ENCODE data around the gene TMEM129.
"Not testable (repeated sequence)": the region's sequence is repeated elsewhere in the genome, so short reads cannot be mapped to it uniquely, and the experiment has no call there.

Gene TMEM129

DNA sequence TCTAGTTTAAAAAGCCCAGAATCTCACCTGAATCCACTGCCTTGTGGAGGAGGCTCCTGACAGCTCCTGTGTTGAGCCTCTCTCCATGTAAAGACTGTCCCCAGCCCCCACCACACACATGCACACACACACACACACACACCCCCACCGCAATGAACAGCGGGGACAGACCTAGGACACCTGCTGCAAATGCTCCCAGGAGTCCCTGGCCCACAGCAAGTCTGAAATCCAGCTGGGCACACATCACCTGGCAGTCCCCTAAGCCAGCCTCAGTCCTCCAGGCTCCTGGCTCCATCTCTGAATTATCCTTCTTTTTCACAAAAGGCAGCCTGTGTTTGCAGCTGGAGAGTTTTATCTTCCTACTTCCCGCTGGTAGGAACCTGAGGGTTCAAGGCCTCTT is 30.4 kb downstream of the TMEM129 start:
- no peak for DNase-seq

GRCh38 chr4:1686440-1687036 is 34.6 kb downstream of the TMEM129 start:
- DNase-seq, result no peak

- no peak for DNase-seq
Measured at GRCh38 chr4:1685235-1686150, 35.6 kb downstream of the TMEM129 start.

GRCh38 chr4:1684506-1685234 is 36.5 kb downstream of the TMEM129 start:
- peak; percentile 99 for DNase-seq

DNA sequence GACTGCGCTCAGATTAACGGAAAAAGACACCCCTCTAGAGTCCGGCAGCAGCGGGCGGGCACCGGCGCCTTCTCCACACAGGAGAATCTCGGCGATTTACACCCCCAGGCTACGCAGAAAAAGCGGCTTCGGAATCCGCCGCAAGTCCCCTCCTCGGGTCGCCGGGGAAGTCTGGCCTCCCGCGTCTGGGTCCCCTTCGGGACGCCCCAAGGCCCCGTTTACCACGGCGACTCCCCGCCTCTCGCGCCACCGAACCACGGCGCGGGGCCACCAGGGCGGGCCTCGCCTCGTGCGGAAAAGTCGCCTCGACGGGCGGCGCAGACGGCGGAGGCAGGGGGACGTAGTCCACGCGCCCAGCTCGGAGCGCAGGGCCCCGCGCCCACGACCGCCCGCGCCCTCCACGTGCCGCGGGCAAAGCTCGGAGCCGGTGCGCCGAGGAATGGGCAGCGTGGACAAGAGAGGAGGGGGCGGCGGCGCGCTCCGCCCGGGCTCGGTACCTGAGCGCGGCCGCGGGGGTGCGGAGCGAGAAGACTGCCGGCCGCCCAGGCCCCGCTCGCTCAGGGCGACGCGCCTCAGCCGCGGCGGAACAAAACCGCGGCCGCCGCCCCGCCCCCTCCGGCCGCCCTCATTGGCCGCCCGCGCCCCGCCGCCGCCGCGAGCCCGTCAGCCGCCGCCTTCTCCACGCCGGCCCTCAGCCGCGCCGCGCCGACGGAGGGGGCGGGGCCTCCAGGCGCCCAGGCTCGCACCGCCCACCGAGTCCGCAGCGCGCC is 37.2 kb downstream of the TMEM129 start, which contains the start of gene FAM53A:
Gene FAM53A, minus strand, starts transcription at position 578 of the 770 bp plus-strand sequence. CDS start 15,572 bp downstream, outside the sequence.
- peak; percentile 79 for DNase-seq

- no peak for DNase-seq
Measured at GRCh38 chr4:1683261-1683735, 37.8 kb downstream of the TMEM129 start.

GRCh38 chr4:1682860-1683259 is 38.3 kb downstream of the TMEM129 start:
- DNase-seq, result no peak

GRCh38 chr4:1678244-1678643 is 42.9 kb downstream of the TMEM129 start:
- DNase-seq, result no peak

- no peak for DNase-seq
Measured at GRCh38 chr4:1676605-1677525, 44.3 kb downstream of the TMEM129 start.

- DNase-seq, result no peak
Measured at GRCh38 chr4:1675802-1676137, 45.4 kb downstream of the TMEM129 start.

GRCh38 chr4:1675136-1675801 is 45.9 kb downstream of the TMEM129 start:
- DNase-seq, result no peak

GRCh38 chr4:1674682-1675081 is 46.4 kb downstream of the TMEM129 start:
- no peak for DNase-seq

- no peak for DNase-seq
Measured at GRCh38 chr4:1673671-1674070, 47.5 kb downstream of the TMEM129 start.

GRCh38 chr4:1671011-1671410 is 50.1 kb downstream of the TMEM129 start:
- not testable (repeated sequence) for DNase-seq

- DNase-seq, result no peak
Measured at GRCh38 chr4:1670279-1670678, 50.8 kb downstream of the TMEM129 start.

GRCh38 chr4:1669850-1670249 is 51.3 kb downstream of the TMEM129 start:
- no peak for DNase-seq

DNA sequence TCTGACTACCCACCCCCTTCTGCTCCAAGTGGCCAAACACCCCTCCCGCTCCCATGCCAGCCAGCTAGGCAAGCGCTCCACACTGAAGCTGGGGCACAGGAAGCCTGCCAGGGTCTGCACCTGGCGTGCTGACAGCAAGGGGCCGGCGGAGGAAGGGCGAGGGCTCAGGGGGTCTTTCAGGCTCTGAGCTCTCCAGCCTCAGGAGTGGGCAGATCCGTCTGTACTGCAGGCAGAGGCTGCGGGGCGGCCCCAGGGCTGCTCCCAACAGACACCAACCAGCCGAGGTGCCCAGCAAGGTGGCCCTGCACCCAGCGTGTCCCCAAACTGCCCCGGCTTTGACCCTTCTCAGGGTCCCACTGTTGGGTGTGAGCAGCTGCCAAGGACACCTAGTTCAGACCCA is 51.9 kb downstream of the TMEM129 start:
- DNase-seq, result no peak

- no peak for DNase-seq
Measured at GRCh38 chr4:1668488-1668840, 52.7 kb downstream of the TMEM129 start.

DNA sequence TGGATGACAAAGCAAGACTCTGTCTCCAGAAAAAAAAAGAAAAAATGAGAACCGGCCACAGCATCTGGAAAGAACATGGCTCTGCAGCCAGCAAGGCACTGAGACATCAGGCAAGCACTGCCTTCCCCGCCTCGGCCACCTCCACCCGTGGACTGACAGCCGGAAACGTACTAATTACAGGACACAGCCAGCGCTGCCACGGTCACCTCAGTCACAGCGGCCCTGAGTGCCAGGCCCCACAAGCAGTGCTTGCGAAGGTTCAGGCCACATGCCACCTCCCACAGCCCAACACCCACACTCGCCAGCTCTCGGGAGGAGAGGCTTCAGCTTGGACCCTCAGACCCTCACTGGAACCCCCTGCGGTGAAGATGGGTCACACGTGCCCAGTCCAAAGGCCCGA is 53.9 kb downstream of the TMEM129 start:
- no peak for DNase-seq

DNA sequence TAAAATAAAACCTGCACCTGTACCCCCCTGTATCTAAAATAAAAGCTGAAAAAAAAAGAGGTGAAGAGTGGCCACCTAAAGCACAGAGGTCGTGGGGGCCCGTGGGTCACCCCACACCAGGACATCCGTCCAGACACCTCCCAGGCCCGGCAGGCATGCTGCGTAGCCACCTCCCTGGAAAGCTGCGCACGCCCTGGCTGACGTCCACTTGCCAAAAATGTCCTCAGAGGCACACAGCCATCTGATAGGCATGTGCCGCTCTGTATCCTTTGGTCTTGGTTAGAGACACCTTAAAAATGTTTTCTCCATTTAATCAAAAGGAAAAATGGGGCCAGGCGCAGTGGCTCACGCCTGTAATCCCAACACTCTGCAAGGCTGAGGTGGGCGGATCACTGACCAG is 54.7 kb downstream of the TMEM129 start:
- no peak for DNase-seq

All from activated CD8-positive, alpha-beta memory T cell treated with anti-CD3 and anti-CD28 coated beads for 24 hours (primary cell).